ENCODE measurements around the gene NKAIN2. TPM values are rescaled to one million over a fixed set of nuclear protein-coding genes. Genes with fewer than 3 reads are reported as not detected.

The NKAIN2 gene
- total RNA-seq, 1 donor from 2014 or later = not detected

DNA sequence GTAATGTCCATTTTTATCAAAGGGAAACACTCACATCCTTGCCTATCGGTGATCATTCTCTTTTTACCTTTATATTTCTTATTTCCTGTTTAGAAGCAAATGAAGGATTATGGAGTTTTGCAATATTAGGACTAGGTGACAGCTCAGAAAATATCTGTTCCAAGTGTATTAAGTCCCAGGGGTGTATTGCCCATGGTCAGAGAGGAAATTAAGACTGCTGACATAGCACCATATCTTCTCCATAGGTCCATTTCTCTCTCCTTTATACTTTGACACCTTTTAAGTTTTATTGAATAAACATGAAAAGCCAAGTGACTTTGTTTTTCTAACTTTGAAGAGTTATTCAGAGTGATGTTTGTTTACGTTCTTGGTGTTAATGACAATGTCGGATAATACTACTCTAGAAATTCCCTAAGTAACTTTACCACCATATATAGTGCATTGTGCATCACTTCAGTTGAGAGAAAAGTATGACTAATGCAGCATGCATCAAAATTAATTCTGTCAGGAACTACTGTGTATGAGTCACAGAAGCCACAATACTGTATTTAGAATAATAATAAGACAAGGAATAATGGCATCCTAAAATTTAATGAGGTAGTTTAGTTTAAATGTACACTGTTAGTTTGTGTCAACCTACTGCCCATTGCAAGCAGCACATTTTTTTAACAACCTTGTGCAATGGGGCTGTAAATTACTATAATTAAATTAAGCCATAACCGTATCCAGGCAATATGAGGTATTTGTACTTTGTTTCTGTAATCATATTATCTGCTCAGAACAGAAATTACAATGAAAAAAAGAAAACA, 684.2 kb downstream of the NKAIN2 start:
- peak; percentile 72 for DNase-seq (ENCODE audit: low read depth)
- Histone ChIP-seq H3K36me3 (ENCODE audit: control insufficient read depth, insufficient read depth, low read length) (no peaks in the 10 kb centered on the region), H3K4me3 (ENCODE audit: low read depth, low read length) (no peak overlapping the region), H3K27me3 (ENCODE audit: control insufficient read depth, insufficient read depth, low read length) (no peaks in the 10 kb centered on the region)
- TF ChIP-seq, protein P1, sequence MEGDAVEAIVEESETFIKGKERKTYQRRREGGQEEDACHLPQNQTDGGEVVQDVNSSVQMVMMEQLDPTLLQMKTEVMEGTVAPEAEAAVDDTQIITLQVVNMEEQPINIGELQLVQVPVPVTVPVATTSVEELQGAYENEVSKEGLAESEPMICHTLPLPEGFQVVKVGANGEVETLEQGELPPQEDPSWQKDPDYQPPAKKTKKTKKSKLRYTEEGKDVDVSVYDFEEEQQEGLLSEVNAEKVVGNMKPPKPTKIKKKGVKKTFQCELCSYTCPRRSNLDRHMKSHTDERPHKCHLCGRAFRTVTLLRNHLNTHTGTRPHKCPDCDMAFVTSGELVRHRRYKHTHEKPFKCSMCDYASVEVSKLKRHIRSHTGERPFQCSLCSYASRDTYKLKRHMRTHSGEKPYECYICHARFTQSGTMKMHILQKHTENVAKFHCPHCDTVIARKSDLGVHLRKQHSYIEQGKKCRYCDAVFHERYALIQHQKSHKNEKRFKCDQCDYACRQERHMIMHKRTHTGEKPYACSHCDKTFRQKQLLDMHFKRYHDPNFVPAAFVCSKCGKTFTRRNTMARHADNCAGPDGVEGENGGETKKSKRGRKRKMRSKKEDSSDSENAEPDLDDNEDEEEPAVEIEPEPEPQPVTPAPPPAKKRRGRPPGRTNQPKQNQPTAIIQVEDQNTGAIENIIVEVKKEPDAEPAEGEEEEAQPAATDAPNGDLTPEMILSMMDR (IDR thresholded peaks at IDR 0.05; ENCODE audit: insufficient read depth, low read length, poor library complexity, severe bottlenecking) = no peak

- peak; percentile 61 for DNase-seq (ENCODE audit: low read depth)
- no peaks in the 10 kb centered on the region for H3K36me3 ChIP-seq (ENCODE audit: control insufficient read depth, insufficient read depth, low read length)
- no peak overlapping the region for H3K4me3 ChIP-seq (ENCODE audit: low read depth, low read length)
- TF ChIP-seq, protein P1 (IDR thresholded peaks at IDR 0.05; ENCODE audit: insufficient read depth, low read length, poor library complexity, severe bottlenecking) = no peak
- no peaks in the 10 kb centered on the region for H3K27me3 ChIP-seq (ENCODE audit: control insufficient read depth, insufficient read depth, low read length)
Observed at GRCh38 chr6:124490122-124490521, 686.5 kb downstream of the NKAIN2 start.

DNA sequence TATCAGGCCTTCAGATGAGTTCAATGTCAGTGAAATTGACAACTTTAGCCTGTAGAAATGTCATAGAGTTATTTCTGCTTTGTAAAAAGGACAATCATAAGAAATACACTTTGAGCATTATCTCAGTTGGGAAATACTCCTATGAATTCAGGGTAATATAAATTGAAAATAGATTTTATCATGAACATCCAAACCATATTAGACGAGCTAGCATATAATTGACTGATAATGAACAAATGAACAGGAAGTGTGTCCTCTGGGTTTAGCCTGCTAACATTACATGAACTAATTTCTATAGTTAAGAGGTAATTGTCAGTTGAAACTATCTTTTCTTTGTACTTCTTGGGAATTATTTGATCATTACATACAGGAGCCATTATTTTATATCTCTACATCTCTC, 689.6 kb downstream of the NKAIN2 start:
- Histone ChIP-seq H3K4me3 (ENCODE audit: low read depth, low read length) (no peak overlapping the region), H3K27me3 (ENCODE audit: control insufficient read depth, insufficient read depth, low read length) (no peaks in the 10 kb centered on the region), H3K36me3 (ENCODE audit: control insufficient read depth, insufficient read depth, low read length) (no peaks in the 10 kb centered on the region)
- TF ChIP-seq, protein P1 (IDR thresholded peaks at IDR 0.05; ENCODE audit: insufficient read depth, low read length, poor library complexity, severe bottlenecking) = no peak
- no peak for DNase-seq (ENCODE audit: low read depth)

DNA sequence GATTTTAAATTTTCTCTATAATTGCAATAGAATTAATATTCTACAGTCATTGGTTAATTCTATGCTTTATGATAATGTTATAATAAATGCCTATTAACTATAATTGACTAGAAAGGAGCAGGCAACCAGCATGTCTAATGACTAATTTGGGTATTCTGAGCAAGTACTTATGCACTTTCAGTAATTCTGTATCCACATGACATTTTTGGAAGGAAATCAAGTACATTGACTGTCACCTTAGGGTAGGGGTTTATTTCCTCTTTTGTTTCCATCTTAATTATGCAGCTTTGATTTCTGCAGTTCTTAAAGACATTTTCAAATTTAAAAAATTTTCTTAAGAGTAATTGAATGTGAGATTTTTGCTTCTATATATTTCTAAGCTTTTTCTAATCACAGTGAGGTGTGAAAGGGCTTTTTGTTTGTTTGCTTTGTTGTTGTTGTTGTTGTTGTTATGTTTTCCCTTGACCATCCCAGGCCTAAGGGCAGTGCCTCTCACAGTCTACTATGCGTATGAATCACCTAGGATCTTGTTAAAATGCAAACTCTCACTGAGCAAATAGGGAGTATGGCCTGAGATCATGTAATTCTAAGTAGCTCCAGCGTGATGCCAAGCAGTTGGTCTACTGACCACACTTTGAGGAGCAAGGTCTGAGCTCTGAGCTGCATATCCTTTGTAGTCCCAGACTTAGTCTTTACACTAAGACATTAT, 691.4 kb downstream of the NKAIN2 start:
- no peaks in the 10 kb centered on the region for H3K27me3 ChIP-seq (ENCODE audit: control insufficient read depth, insufficient read depth, low read length)
- DNase-seq (ENCODE audit: low read depth) = no peak
- H3K36me3 ChIP-seq (ENCODE audit: control insufficient read depth, insufficient read depth, low read length) = no peaks in the 10 kb centered on the region
- TF ChIP-seq, protein P1 (IDR thresholded peaks at IDR 0.05; ENCODE audit: insufficient read depth, low read length, poor library complexity, severe bottlenecking) = no peak
- no peak overlapping the region for H3K4me3 ChIP-seq (ENCODE audit: low read depth, low read length)

- TF ChIP-seq, protein P1 (IDR thresholded peaks at IDR 0.05; ENCODE audit: insufficient read depth, low read length, poor library complexity, severe bottlenecking) = no peak
- Histone ChIP-seq H3K36me3 (ENCODE audit: control insufficient read depth, insufficient read depth, low read length) (no peaks in the 10 kb centered on the region), H3K27me3 (ENCODE audit: control insufficient read depth, insufficient read depth, low read length) (no peaks in the 10 kb centered on the region), H3K4me3 (ENCODE audit: low read depth, low read length) (no peak overlapping the region)
- DNase-seq (ENCODE audit: low read depth) = no peak
Observed at GRCh38 chr6:124495665-124496190, 692.1 kb downstream of the NKAIN2 start.

Measured in kidney epithelial cell (primary cell).